Natural killer cell (primary cell): Measurements from ENCODE around the gene ELFN2. TPM values are rescaled to one million over a fixed set of nuclear protein-coding genes. Genes with fewer than 3 reads are reported as not detected.
A peak's percentile ranks its signal among the peaks of the same experiment; 100 is the strongest.

Experiments
- ATAC-seq, 3 donors: fragments of 150-1000 bp in 2 of 3; fragments of 200-7000 bp in 1 of 3; cut with Tn5 transposase; 1 replicate in 1 of 3; 2 replicates in 2 of 3; pipeline ENCODE4 v1.10.0; 2021; ENCODE audit warnings: mild to moderate bottlenecking in 2 of 3, moderate library complexity in 2 of 3
- DNase-seq, 2 donors: peaks; one replicate each; pipeline versions ENCODE4 v3.0.0 to v3.0.0-alpha.2; 2013 to 2021; ENCODE audit warnings: mixed read lengths in 1 of 2
- H3K27ac ChIP-seq: one replicate; pipeline ENCODE4 v1.5.1; 2013; ENCODE audit warnings: mild to moderate bottlenecking, low read length
- H3K27me3 ChIP-seq: one replicate; pipeline ENCODE4 v1.6.1; 2013; ENCODE audit warnings: low read length; ENCODE audit not compliant: control insufficient read depth, insufficient read depth
- H3K36me3 ChIP-seq: one replicate; pipeline ENCODE4 v1.6.1; 2013; ENCODE audit warnings: low read length; ENCODE audit not compliant: control insufficient read depth, insufficient read depth
- H3K4me1 ChIP-seq: one replicate; pipeline ENCODE4 v1.6.1; 2013; ENCODE audit warnings: low read length; ENCODE audit not compliant: control insufficient read depth, insufficient read depth
- H3K4me3 ChIP-seq: one replicate; pipeline ENCODE4 v1.5.1; 2013; ENCODE audit warnings: low read length
- H3K9me3 ChIP-seq: one replicate; pipeline ENCODE4 v1.6.1; 2013; ENCODE audit warnings: low read length; ENCODE audit not compliant: control insufficient read depth, insufficient read depth
- H3K27ac Mint-ChIP-seq, 2 donors: one replicate each; pipeline ENCODE4 v1.8.0; 2022; ENCODE audit warnings: mild to moderate bottlenecking in 2 of 2, mixed read lengths in 2 of 2, moderate library complexity in 1 of 2
- H3K27me3 Mint-ChIP-seq, 2 donors: one replicate each; pipeline ENCODE4 v1.8.0; 2022; ENCODE audit warnings: low read depth in 2 of 2, mixed read lengths in 2 of 2
- H3K36me3 Mint-ChIP-seq: one replicate; pipeline ENCODE4 v1.8.0; 2022; ENCODE audit warnings: mixed read lengths
- H3K4me1 Mint-ChIP-seq, 2 donors: one replicate each; pipeline ENCODE4 v1.8.0; 2022; ENCODE audit warnings: mixed read lengths in 2 of 2
- H3K4me3 Mint-ChIP-seq: one replicate; pipeline ENCODE4 v1.8.0; 2022; ENCODE audit warnings: mild to moderate bottlenecking, moderate library complexity, mixed read lengths
- H3K9me3 Mint-ChIP-seq, 2 donors: one replicate each; pipeline ENCODE4 v1.8.0; 2022; ENCODE audit warnings: mixed read lengths in 2 of 2
- CTCF ChIP-seq: fragments of 200-600 bp; IDR thresholded peaks from one replicate; pipeline ENCODE4 v1.8.0; 2022; ENCODE audit warnings: antibody characterized with exemption
- WGBS: methylation state at CpG from one replicate; pipeline ENCODE4 v1.1.7; 2013; ENCODE audit warnings: missing lambda C conversion rate; ENCODE audit not compliant: insufficient coverage; 5-methylcytosine and 5-hydroxymethylcytosine counted together
- intact Hi-C: fragments of 100-400 bp; cut with micrococcal nuclease; formaldehyde crosslinking; loops from one replicate; pipeline ENCODE4 v1.14.2; 2022
- total RNA-seq, 4 donors: library from RNA; stranded (reverse); fragments of 120-200 nt in 1 of 4; gene quantifications; one replicate each; pipeline versions ENCODE4 v1.2.3 to v1.2.4, GENCODE V29; 2013 to 2022

ELFN2 gene
- total RNA-seq, 3 donors from 2014 or later (not counting 1 experiment from before 2014, with no cell fraction given), result 0.33 to 0.49 (median 0.36) TPM

GRCh38 chr22:37344735-37345449 is 82.4 kb downstream of the ELFN2 start:
- Mint-ChIP-seq H3K4me1 (no peaks in the 10 kb centered on the region), H3K27me3 (peaks cover 0 to 6% of the 10 kb centered on the region in 2 donors), H3K36me3 (no peaks in the 10 kb centered on the region), H3K4me3 (no peak overlapping the region), H3K27ac (peak overlapping the region in 1 of 2 donors; percentile 14), H3K9me3 (no peaks in the 10 kb centered on the region)
- 86% methylated on average over 13 of the region's 13 CpGs for WGBS
- Histone ChIP-seq H3K36me3 (no peaks in the 10 kb centered on the region), H3K27me3 (no peaks in the 10 kb centered on the region), H3K4me1 (no peaks in the 10 kb centered on the region), H3K9me3 (no peaks in the 10 kb centered on the region), H3K27ac (no peak overlapping the region), H3K4me3 (no peak overlapping the region)
- no peak for TF ChIP-seq CTCF
- ATAC-seq (no peak), DNase-seq (no peak)
- intact Hi-C loops, result no loop called here

- Histone ChIP-seq H3K4me1 (no peaks in the 10 kb centered on the region), H3K27ac (no peak overlapping the region), H3K9me3 (no peaks in the 10 kb centered on the region), H3K4me3 (no peak overlapping the region), H3K36me3 (no peaks in the 10 kb centered on the region), H3K27me3 (no peaks in the 10 kb centered on the region)
- no peaks in the 10 kb centered on the region for H3K9me3 Mint-ChIP-seq
- no peak overlapping the region for H3K4me3 Mint-ChIP-seq
- TF ChIP-seq CTCF, result no peak
- no peak overlapping the region for H3K27ac Mint-ChIP-seq
- ATAC-seq (no peak), DNase-seq (no peak)
- no peaks in the 10 kb centered on the region for H3K4me1 Mint-ChIP-seq
- WGBS, result 88% methylated on average over 16 of the region's 17 CpGs
- H3K27me3 Mint-ChIP-seq, result peaks cover 0 to 6% of the 10 kb centered on the region in 2 donors
- intact Hi-C loops, result no loop called here
- no peaks in the 10 kb centered on the region for H3K36me3 Mint-ChIP-seq
Observed at GRCh38 chr22:37343863-37344734, 83.2 kb downstream of the ELFN2 start.

- intact Hi-C loops, result no loop called here
- DNase-seq (no peak), ATAC-seq (no peak)
- H3K36me3 Mint-ChIP-seq, result no peaks in the 10 kb centered on the region
- H3K9me3 Mint-ChIP-seq, result no peaks in the 10 kb centered on the region
- H3K4me1 Mint-ChIP-seq, result no peaks in the 10 kb centered on the region
- Histone ChIP-seq H3K9me3 (no peaks in the 10 kb centered on the region), H3K36me3 (no peaks in the 10 kb centered on the region), H3K4me3 (no peak overlapping the region), H3K27ac (no peak overlapping the region), H3K27me3 (no peaks in the 10 kb centered on the region), H3K4me1 (no peaks in the 10 kb centered on the region)
- H3K4me3 Mint-ChIP-seq, result no peak overlapping the region
- whole genome bisulfite sequencing, result 78% methylated on average over 10 of the region's 11 CpGs
- H3K27me3 Mint-ChIP-seq, result peaks cover 0 to 6% of the 10 kb centered on the region in 2 donors
- H3K27ac Mint-ChIP-seq, result no peak overlapping the region
- no peak for TF ChIP-seq CTCF
Observed at GRCh38 chr22:37343348-37343747, 83.9 kb downstream of the ELFN2 start.
